ENCODE results near the gene SLC39A2. TPM values are rescaled to one million over a fixed set of nuclear protein-coding genes. Genes with fewer than 3 reads are reported as not detected.

Gene SLC39A2
- total and polyA plus RNA-seq, 9 donors = 0.04 to 0.61 TPM; not detected in 7

- no peak overlapping the region for H3K4me3 ChIP-seq (ENCODE audit: low read length)
- no peak for DNase-seq
- H3K36me3 ChIP-seq (ENCODE audit: control insufficient read depth, insufficient read depth, low read length) = peaks cover 54% of the 10 kb centered on the region
- no peaks in the 10 kb centered on the region for H3K27me3 ChIP-seq (ENCODE audit: control insufficient read depth, insufficient read depth, low read length)
- H3K4me1 ChIP-seq (ENCODE audit: control insufficient read depth, insufficient read depth, low read length) = peaks cover 8% of the 10 kb centered on the region
- 59% methylated on average over 3 of the region's 9 CpGs for WGBS (ENCODE audit: insufficient coverage)
- H3K27ac ChIP-seq (ENCODE audit: low read length) = no peak overlapping the region
- H3K9me3 ChIP-seq (replicated peaks; ENCODE audit: control insufficient read depth, low read depth, low read length) = no peaks in the 10 kb centered on the region
Measured at GRCh38 chr14:21016413-21017190, 17.5 kb downstream of the SLC39A2 start.

DNA sequence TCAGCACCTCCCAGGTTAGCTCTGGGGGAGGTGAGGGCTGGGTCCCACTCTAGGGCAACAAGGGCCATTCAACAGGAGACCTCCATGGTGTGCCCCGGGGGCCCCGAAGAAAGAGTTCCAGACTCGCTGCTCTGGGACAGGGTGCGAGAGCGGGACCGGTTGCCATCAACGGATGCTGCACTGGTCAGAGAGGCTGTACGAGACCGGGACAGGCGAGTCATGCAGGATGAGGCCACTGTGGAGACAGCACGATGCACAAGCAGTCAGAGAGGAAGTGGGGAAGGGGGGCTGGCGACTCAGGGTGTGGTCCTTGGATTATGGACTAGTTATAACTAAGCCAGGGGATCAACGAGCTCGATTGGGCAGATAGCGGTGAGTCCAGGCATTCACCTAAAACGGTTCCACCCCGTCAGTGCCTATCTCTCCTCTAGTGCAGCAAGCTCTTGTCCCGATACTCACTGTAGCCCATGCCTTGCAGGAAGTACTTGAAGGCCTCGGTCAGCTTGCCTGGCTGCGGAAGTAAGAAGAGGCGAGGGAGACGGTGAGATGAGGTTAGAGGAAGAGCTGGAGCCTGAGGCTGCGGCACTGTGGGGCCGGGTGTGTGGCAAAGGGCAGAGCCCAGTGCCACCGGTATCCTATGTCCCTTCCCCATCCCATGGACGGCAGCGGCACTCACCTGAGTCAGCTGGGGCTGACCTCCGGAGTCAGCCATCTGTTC, 18.6 kb downstream of the SLC39A2 start:
- Histone ChIP-seq H3K4me1 (ENCODE audit: control insufficient read depth, insufficient read depth, low read length) (peaks cover 9% of the 10 kb centered on the region), H3K4me3 (ENCODE audit: low read length) (no peak overlapping the region), H3K36me3 (ENCODE audit: control insufficient read depth, insufficient read depth, low read length) (peaks cover 62% of the 10 kb centered on the region), H3K9me3 (replicated peaks; ENCODE audit: control insufficient read depth, low read depth, low read length) (no peaks in the 10 kb centered on the region), H3K27ac (ENCODE audit: low read length) (no peak overlapping the region), H3K27me3 (ENCODE audit: control insufficient read depth, insufficient read depth, low read length) (no peaks in the 10 kb centered on the region)
- 74% methylated on average over 21 of the region's 28 CpGs for WGBS (ENCODE audit: insufficient coverage)
- DNase-seq = no peak

GRCh38 chr14:21018286-21018685, 19.2 kb downstream of the SLC39A2 start:
- Histone ChIP-seq H3K4me3 (ENCODE audit: low read length) (no peak overlapping the region), H3K4me1 (ENCODE audit: control insufficient read depth, insufficient read depth, low read length) (peaks cover 15% of the 10 kb centered on the region), H3K27me3 (ENCODE audit: control insufficient read depth, insufficient read depth, low read length) (no peaks in the 10 kb centered on the region), H3K9me3 (replicated peaks; ENCODE audit: control insufficient read depth, low read depth, low read length) (no peaks in the 10 kb centered on the region), H3K27ac (ENCODE audit: low read length) (no peak overlapping the region), H3K36me3 (ENCODE audit: control insufficient read depth, insufficient read depth, low read length) (peaks cover 67% of the 10 kb centered on the region)
- no peak for DNase-seq
- WGBS (ENCODE audit: insufficient coverage) = 64% methylated on average over 4 of the region's 7 CpGs

DNA sequence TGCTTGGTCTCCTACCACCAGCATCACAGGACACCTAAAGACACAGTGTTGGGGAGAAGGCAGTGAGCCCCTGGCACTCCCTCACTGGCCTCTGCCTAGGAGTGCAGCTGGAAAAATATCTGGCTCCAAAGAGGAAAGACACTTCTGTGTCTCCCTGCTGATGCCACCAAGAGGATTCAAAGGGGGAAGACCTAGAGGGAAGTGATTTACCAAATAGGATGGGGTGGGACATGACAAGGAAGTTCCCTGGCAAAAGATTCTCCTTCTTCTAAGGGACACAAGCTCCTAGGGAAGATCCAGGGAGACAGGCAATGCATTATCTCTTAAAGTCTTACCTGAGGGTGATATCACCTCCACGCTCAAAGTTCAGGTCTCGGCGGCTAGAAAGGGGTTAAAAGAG, 19.7 kb downstream of the SLC39A2 start:
- Histone ChIP-seq H3K27ac (ENCODE audit: low read length) (no peak overlapping the region), H3K4me1 (ENCODE audit: control insufficient read depth, insufficient read depth, low read length) (peaks cover 20% of the 10 kb centered on the region), H3K9me3 (replicated peaks; ENCODE audit: control insufficient read depth, low read depth, low read length) (no peaks in the 10 kb centered on the region), H3K27me3 (ENCODE audit: control insufficient read depth, insufficient read depth, low read length) (no peaks in the 10 kb centered on the region), H3K4me3 (ENCODE audit: low read length) (no peak overlapping the region), H3K36me3 (ENCODE audit: control insufficient read depth, insufficient read depth, low read length) (peaks cover 67% of the 10 kb centered on the region)
- WGBS (ENCODE audit: insufficient coverage) = no CpG with 5 or more reads among the region's 3 CpGs
- no peak for DNase-seq

DNA sequence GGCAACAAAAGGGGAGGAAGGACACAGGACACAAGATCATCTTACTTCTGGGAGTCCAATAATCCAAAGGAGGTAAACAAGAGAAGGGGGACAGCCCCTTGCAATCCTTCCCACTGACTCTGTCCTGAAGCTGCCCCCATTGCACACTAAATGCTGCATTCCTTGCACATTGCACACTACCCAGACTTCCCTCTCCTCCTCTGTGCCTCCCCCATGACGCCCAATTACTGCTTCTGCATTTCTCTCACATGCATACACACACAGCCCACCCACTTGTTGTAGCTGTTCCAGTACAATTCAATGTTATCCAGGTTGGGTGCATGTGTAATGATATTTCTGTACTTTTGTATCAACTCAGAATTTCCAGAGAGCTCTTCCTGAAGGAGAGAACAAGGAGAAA, 20.3 kb downstream of the SLC39A2 start:
- Histone ChIP-seq H3K4me1 (ENCODE audit: control insufficient read depth, insufficient read depth, low read length) (peaks cover 26% of the 10 kb centered on the region), H3K9me3 (replicated peaks; ENCODE audit: control insufficient read depth, low read depth, low read length) (no peaks in the 10 kb centered on the region), H3K27me3 (ENCODE audit: control insufficient read depth, insufficient read depth, low read length) (no peaks in the 10 kb centered on the region), H3K27ac (ENCODE audit: low read length) (no peak overlapping the region), H3K36me3 (ENCODE audit: control insufficient read depth, insufficient read depth, low read length) (peaks cover 67% of the 10 kb centered on the region), H3K4me3 (ENCODE audit: low read length) (no peak overlapping the region)
- WGBS (ENCODE audit: insufficient coverage) = no CpG with 5 or more reads among the region's 1 CpG
- DNase-seq = no peak

DNA sequence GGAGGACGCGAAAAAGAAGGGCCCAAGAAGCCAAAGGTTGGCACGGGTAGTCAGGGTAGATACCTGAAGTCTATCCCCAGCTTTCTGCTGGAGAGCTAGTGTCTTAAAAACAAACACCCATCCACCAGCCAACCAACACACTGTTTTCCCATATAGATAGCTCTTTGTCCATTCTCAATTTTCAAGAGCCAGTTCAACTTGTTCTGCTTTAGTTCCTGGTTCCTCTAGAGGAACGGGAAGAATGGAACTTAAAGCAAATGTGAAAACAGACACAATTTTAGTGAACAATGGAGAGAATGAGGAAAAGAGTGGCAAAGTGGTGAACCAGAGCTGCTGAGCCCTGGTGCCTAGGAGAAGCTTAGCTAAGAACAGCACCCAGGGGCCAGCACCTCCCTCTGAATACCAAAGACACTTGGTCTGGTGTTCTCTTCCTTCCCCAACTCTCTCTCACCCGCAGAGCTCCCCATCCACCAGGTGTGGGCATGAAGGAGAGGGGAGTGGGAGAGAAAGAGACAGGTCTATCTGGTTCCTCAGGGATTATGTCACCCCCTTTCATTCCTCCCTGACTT, 22.0 kb downstream of the SLC39A2 start:
- DNase-seq = no peak
- Histone ChIP-seq H3K4me3 (ENCODE audit: low read length) (no peak overlapping the region), H3K36me3 (ENCODE audit: control insufficient read depth, insufficient read depth, low read length) (peaks cover 66% of the 10 kb centered on the region), H3K9me3 (replicated peaks; ENCODE audit: control insufficient read depth, low read depth, low read length) (no peaks in the 10 kb centered on the region), H3K4me1 (ENCODE audit: control insufficient read depth, insufficient read depth, low read length) (peaks cover 27% of the 10 kb centered on the region), H3K27me3 (ENCODE audit: control insufficient read depth, insufficient read depth, low read length) (peaks cover 2% of the 10 kb centered on the region), H3K27ac (ENCODE audit: low read length) (no peak overlapping the region)
- 88% methylated on average over 1 of the region's 5 CpGs for WGBS (ENCODE audit: insufficient coverage)

GRCh38 chr14:21022686-21023085, 23.6 kb downstream of the SLC39A2 start:
- H3K9me3 ChIP-seq (replicated peaks; ENCODE audit: control insufficient read depth, low read depth, low read length) = no peaks in the 10 kb centered on the region
- peaks cover 2% of the 10 kb centered on the region for H3K27me3 ChIP-seq (ENCODE audit: control insufficient read depth, insufficient read depth, low read length)
- peaks cover 38% of the 10 kb centered on the region for H3K4me1 ChIP-seq (ENCODE audit: control insufficient read depth, insufficient read depth, low read length)
- H3K27ac ChIP-seq (ENCODE audit: low read length) = no peak overlapping the region
- peaks cover 50% of the 10 kb centered on the region for H3K36me3 ChIP-seq (ENCODE audit: control insufficient read depth, insufficient read depth, low read length)
- no peak for DNase-seq
- no peak overlapping the region for H3K4me3 ChIP-seq (ENCODE audit: low read length)
- 95% methylated on average over 2 of the region's 5 CpGs for WGBS (ENCODE audit: insufficient coverage)

- H3K4me1 ChIP-seq (ENCODE audit: control insufficient read depth, insufficient read depth, low read length) = peaks cover 38% of the 10 kb centered on the region
- WGBS (ENCODE audit: insufficient coverage) = 70% methylated on average over 3 of the region's 7 CpGs
- H3K27me3 ChIP-seq (ENCODE audit: control insufficient read depth, insufficient read depth, low read length) = peaks cover 2% of the 10 kb centered on the region
- peak overlapping the region; percentile 3 for H3K27ac ChIP-seq (ENCODE audit: low read length)
- peak overlapping the region; percentile 61 for H3K4me3 ChIP-seq (ENCODE audit: low read length)
- peaks cover 45% of the 10 kb centered on the region for H3K36me3 ChIP-seq (ENCODE audit: control insufficient read depth, insufficient read depth, low read length)
- no peaks in the 10 kb centered on the region for H3K9me3 ChIP-seq (replicated peaks; ENCODE audit: control insufficient read depth, low read depth, low read length)
- DNase-seq = peak; percentile 48
Measured at GRCh38 chr14:21023174-21023573, 24.1 kb downstream of the SLC39A2 start.

DNA sequence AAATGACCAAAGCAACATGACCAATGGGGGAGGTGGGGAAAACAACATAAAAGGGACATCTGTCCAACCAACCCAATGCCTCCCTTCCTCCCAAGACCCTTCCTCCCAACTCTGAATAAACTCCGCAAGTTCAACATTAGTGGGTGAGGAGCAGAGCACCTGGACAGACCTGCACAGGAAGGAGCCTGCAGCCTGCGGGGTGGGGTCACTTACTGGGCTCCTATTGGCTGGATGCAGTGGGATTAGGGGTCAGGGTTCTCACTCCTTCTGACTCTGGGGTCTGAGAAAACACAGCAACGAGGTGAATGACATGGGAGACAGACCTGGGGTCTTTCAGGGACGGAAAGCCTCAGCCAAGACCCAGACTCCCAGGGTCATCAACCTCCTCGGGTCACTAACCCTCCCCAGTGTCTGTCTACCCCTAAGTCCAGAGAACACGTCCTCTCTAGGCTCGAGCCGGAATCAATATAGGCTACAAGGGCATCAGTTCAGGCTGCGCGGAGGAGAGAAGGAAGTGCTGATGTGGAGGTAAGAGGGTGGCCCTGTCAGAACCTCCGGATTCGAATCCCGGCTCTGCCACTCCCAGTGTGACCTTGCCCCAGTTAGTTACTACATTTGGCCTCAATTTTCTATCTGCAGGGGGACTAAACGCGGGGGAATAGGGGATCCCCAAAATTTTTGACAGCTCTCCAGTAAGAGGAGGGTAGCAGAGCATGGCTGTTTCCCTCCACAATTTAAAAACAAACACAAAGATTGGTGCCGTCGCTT, 24.9 kb downstream of the SLC39A2 start:
- Histone ChIP-seq H3K4me1 (ENCODE audit: control insufficient read depth, insufficient read depth, low read length) (peaks cover 38% of the 10 kb centered on the region), H3K36me3 (ENCODE audit: control insufficient read depth, insufficient read depth, low read length) (peaks cover 37% of the 10 kb centered on the region), H3K4me3 (ENCODE audit: low read length) (peak overlapping the region; percentile 61), H3K27ac (ENCODE audit: low read length) (peak overlapping the region; percentile 39), H3K27me3 (ENCODE audit: control insufficient read depth, insufficient read depth, low read length) (peaks cover 2% of the 10 kb centered on the region), H3K9me3 (replicated peaks; ENCODE audit: control insufficient read depth, low read depth, low read length) (no peaks in the 10 kb centered on the region)
- no peak for DNase-seq
- WGBS (ENCODE audit: insufficient coverage) = 33% methylated on average over 4 of the region's 17 CpGs
